ENCODE data around the gene SIRT7. TPM values are rescaled to one million over a fixed set of nuclear protein-coding genes. Genes with fewer than 3 reads are reported as not detected.

The SIRT7 gene
- total RNA-seq, 1 experiment from 2014 or later = 22.1 TPM

GRCh38 chr17:81905993-81906392, 12.0 kb downstream of the SIRT7 start:
- peaks cover 4% of the 10 kb centered on the region for H3K36me3 ChIP-seq
- H3K9me3 ChIP-seq = no peaks in the 10 kb centered on the region; the same call in 1 of the 2 replicates
- DNase-seq = no peak

GRCh38 chr17:81905424-81905875, 12.5 kb downstream of the SIRT7 start:
- DNase-seq = no peak
- H3K36me3 ChIP-seq = peaks cover 9% of the 10 kb centered on the region
- no peaks in the 10 kb centered on the region; the same call in 1 of the 2 replicates for H3K9me3 ChIP-seq
- H3K4me3 ChIP-seq = no peak overlapping the region
- no peaks in the 10 kb centered on the region for H3K27me3 ChIP-seq

More at GRCh38 chr17:81905993-81906392, 12.0 kb downstream of the SIRT7 start:
- no peaks in the 10 kb centered on the region for H3K27me3 ChIP-seq
- no peak overlapping the region for H3K4me3 ChIP-seq

- Histone ChIP-seq H3K4me3 (no peak overlapping the region), H3K27me3 (no peaks in the 10 kb centered on the region), H3K9me3 (no peaks in the 10 kb centered on the region), H3K36me3 (peaks cover 16% of the 10 kb centered on the region)
- no peak for DNase-seq
Observed at GRCh38 chr17:81904600-81905423, 13.2 kb downstream of the SIRT7 start.

GRCh38 chr17:81903896-81904599, 13.9 kb downstream of the SIRT7 start:
- H3K4me3 ChIP-seq = no peak overlapping the region
- peaks cover 23% of the 10 kb centered on the region for H3K36me3 ChIP-seq
- no peak for DNase-seq
- H3K9me3 ChIP-seq = no peaks in the 10 kb centered on the region
- H3K27me3 ChIP-seq = no peaks in the 10 kb centered on the region

- no peak for DNase-seq
- H3K36me3 ChIP-seq = peaks cover 26% of the 10 kb centered on the region
- H3K4me3 ChIP-seq = no peak overlapping the region
- H3K27me3 ChIP-seq = no peaks in the 10 kb centered on the region
- H3K9me3 ChIP-seq = no peaks in the 10 kb centered on the region
Observed at GRCh38 chr17:81903415-81903831, 14.6 kb downstream of the SIRT7 start.

DNA sequence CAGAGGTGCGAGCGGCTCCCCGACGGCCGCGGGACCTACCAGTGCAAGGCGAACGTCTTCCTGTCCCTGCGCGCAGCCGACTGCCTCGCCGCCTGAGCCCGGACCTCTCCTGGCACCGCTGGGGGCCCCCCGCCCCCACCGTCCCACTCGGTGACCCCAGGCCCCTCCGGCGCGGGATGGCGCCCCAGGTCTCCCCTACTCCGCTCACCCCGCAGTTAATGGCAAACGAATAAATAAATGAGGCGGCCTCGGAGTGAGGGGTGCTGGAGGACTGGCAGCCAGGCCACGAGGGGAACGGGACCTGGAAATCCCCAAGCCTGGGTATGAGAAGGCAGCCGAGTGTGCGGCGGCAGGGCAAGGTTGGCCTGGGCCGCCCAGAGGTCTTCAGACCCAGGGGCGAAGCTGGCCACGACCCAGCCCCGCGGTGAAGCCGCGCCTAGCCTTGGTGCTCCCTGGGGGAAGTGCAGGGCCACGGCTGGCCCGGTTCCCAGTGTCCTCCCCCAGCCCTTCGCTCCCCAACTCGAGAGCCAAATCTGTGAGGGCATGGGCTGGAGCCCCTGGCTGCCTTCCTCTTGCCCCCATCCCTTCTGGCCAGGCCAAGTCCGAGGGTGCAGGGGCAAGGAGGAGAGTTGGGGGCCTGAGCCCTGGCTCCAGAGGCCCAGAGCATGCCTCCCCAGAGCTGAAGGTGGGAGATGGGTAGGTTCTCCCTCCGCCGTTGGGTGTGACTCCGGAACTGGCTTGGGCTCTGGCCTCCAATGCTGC, 15.1 kb downstream of the SIRT7 start:
- no peak for DNase-seq
- no peak overlapping the region for H3K4me3 ChIP-seq
- no peaks in the 10 kb centered on the region for H3K9me3 ChIP-seq
- no peaks in the 10 kb centered on the region for H3K27me3 ChIP-seq
- peaks cover 26% of the 10 kb centered on the region for H3K36me3 ChIP-seq

- no peaks in the 10 kb centered on the region for H3K27me3 ChIP-seq
- H3K4me3 ChIP-seq = no peak within 1 kb of the TSS
- no peaks in the 10 kb centered on the region for H3K9me3 ChIP-seq
- no peak for DNase-seq
- peaks cover 30% of the 10 kb centered on the region for H3K36me3 ChIP-seq
Observed at GRCh38 chr17:81902023-81902652, 15.8 kb downstream of the SIRT7 start, which contains the start of gene NPB. NPB (plus strand) TSS chr17:81902238; CDS start chr17:81902278, 40 bp downstream.

- Histone ChIP-seq H3K27me3 (no peaks in the 10 kb centered on the region), H3K36me3 (peaks cover 35% of the 10 kb centered on the region), H3K9me3 (no peaks in the 10 kb centered on the region), H3K4me3 (no peak overlapping the region)
- no peak for DNase-seq
Observed at GRCh38 chr17:81901167-81902022, 16.6 kb downstream of the SIRT7 start.

DNA sequence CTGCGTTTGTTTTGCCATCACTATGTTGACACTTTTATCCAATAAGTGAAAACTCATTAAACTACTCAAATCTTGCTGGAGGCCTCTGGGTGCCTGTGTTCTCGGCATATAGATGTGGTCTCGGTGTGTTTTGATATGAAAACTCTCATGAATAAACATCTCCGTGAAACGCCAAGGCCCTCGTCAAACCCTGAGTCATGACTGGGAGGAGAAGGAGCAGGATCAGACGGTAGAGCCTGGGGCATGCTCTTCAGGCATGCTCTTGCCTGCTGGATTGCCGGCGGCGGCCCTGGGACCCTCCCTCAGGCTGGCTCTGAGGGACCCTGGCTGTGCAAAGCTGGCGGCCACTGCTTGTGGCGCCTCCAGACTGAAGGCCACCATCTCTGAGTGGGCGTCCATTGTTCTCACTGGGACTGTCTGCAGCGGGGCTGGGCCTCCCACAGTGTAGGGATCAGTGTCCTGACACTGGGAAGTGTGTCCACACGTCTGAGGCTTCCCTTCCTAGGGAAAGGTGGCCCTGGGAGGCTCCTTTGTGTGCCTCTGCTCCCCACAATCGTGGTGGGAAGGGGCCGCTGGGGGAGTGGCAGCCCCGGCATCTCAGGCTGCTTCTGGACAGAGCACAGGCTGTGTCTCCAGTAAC, 17.7 kb downstream of the SIRT7 start:
- DNase-seq = no peak
- no peaks in the 10 kb centered on the region for H3K27me3 ChIP-seq
- H3K9me3 ChIP-seq = no peaks in the 10 kb centered on the region
- H3K36me3 ChIP-seq = peaks cover 44% of the 10 kb centered on the region
- no peak overlapping the region for H3K4me3 ChIP-seq

DNA sequence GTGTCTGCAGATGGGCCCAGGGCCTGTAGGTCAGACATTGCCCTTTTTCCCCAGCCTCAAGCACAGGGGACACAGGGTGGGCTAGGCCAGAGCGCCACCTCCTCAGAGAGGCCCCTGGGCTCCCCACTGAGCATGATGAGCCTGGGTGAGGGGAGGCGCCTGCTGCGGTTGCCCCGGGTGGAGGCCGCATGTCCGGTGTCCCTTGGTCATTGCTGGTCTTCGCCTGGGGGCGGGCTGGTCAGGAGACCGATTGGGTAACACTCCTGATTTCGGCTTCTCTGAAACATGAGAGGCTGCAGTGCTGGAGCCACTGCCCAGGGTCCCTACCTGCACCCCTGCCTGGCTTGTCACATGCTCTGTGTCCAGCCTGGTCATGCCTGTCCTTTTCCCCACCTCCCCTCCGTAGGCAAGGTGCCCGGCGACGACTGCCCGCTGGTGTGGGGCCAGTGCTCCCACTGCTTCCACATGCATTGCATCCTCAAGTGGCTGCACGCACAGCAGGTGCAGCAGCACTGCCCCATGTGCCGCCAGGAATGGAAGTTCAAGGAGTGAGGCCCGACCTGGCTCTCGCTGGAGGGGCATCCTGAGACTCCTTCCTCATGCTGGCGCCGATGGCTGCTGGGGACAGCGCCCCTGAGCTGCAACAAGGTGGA, 18.3 kb downstream of the SIRT7 start:
- Histone ChIP-seq H3K9me3 (no peaks in the 10 kb centered on the region), H3K4me3 (no peak overlapping the region), H3K27me3 (no peaks in the 10 kb centered on the region), H3K36me3 (peaks cover 47% of the 10 kb centered on the region)
- no peak for DNase-seq

GRCh38 chr17:81898885-81899284, 19.1 kb downstream of the SIRT7 start:
- DNase-seq = no peak
- no peaks in the 10 kb centered on the region for H3K9me3 ChIP-seq
- H3K27me3 ChIP-seq = no peaks in the 10 kb centered on the region
- H3K36me3 ChIP-seq = peaks cover 50% of the 10 kb centered on the region
- H3K4me3 ChIP-seq = no peak overlapping the region

- peaks cover 52% of the 10 kb centered on the region for H3K36me3 ChIP-seq
- H3K4me3 ChIP-seq = no peak overlapping the region
- peak; percentile 93 for DNase-seq
- no peaks in the 10 kb centered on the region for H3K27me3 ChIP-seq
- no peaks in the 10 kb centered on the region for H3K9me3 ChIP-seq
Observed at GRCh38 chr17:81898029-81898866, 19.7 kb downstream of the SIRT7 start.

DNA sequence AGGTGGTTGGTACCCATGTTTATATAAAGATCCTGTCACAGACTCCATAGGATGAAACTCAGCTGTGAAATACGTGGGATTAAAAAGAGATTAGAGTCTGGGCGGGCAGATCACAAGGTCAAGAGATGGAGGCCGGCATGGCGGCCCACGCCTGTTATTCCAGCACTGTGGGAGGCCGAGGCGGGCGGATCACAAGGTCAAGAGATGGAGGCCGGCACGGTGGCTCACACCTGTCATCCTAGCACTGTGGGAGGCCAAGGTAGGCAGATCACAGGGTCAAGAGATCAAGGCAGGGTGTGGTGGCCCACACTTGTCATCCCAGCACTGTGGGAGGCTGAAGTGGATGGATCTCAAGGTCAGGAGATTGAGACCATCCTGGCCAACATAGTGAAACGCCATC, 22.6 kb downstream of the SIRT7 start:
- Histone ChIP-seq H3K27me3 (no peaks in the 10 kb centered on the region), H3K4me3 (no peak overlapping the region), H3K36me3 (peaks cover 48% of the 10 kb centered on the region), H3K9me3 (no peaks in the 10 kb centered on the region)
- DNase-seq = no peak

- Histone ChIP-seq H3K36me3 (peaks cover 63% of the 10 kb centered on the region), H3K27me3 (no peaks in the 10 kb centered on the region), H3K9me3 (no peaks in the 10 kb centered on the region), H3K4me3 (peak overlapping the region; percentile 70; the same call in 1 of the 2 replicates)
- no peak for DNase-seq
Observed at GRCh38 chr17:81891303-81891552, 26.7 kb downstream of the SIRT7 start.

All from MG63 (cell line).